PFSK-1 (cell line): ENCODE measurements around the gene ZXDC.

Experiments
- FOXP2 ChIP-seq: optimal IDR thresholded peaks from 2 replicates; pipeline ENCODE3; 2011; ENCODE audit warnings: borderline replicate concordance, control low read depth, inconsistent platforms; ENCODE audit not compliant: insufficient read depth; ENCODE audit errors: extremely low read length, extremely low read depth
- POLR2AphosphoS5 ChIP-seq: IDR thresholded peaks from 2 replicates; pipeline ENCODE4 v1.6.1; 2012; ENCODE audit warnings: low read depth, mild to moderate bottlenecking, control low read depth, low read length, moderate library complexity
- SIN3A ChIP-seq: IDR thresholded peaks from 2 replicates; pipeline ENCODE4 v1.6.1; 2012; ENCODE audit warnings: mild to moderate bottlenecking, low read length, moderate library complexity, borderline replicate concordance; ENCODE audit not compliant: insufficient read depth
- TAF1 ChIP-seq: IDR thresholded peaks from 2 replicates; pipeline ENCODE4 v1.6.1; 2012; ENCODE audit warnings: low read length, control low read depth, borderline replicate concordance; ENCODE audit not compliant: insufficient read depth
- TF ChIP-seq, protein P1 (sequence below), 2 experiments: IDR thresholded peaks; 2 replicates each; pipeline versions ENCODE4 v1.6.1 to v1.8.0; 2011 to 2012; ENCODE audit warnings: low read depth in 2 of 2, low read length in 2 of 2, control low read depth in 1 of 2, inconsistent platforms in 1 of 2, mild to moderate bottlenecking in 1 of 2, moderate library complexity in 1 of 2; ENCODE audit not compliant: insufficient read depth in 1 of 2

Gene ZXDC

GRCh38 chr3:126415661-126416591, 59.8 kb downstream of the ZXDC start:
- TF ChIP-seq, protein P1, sequence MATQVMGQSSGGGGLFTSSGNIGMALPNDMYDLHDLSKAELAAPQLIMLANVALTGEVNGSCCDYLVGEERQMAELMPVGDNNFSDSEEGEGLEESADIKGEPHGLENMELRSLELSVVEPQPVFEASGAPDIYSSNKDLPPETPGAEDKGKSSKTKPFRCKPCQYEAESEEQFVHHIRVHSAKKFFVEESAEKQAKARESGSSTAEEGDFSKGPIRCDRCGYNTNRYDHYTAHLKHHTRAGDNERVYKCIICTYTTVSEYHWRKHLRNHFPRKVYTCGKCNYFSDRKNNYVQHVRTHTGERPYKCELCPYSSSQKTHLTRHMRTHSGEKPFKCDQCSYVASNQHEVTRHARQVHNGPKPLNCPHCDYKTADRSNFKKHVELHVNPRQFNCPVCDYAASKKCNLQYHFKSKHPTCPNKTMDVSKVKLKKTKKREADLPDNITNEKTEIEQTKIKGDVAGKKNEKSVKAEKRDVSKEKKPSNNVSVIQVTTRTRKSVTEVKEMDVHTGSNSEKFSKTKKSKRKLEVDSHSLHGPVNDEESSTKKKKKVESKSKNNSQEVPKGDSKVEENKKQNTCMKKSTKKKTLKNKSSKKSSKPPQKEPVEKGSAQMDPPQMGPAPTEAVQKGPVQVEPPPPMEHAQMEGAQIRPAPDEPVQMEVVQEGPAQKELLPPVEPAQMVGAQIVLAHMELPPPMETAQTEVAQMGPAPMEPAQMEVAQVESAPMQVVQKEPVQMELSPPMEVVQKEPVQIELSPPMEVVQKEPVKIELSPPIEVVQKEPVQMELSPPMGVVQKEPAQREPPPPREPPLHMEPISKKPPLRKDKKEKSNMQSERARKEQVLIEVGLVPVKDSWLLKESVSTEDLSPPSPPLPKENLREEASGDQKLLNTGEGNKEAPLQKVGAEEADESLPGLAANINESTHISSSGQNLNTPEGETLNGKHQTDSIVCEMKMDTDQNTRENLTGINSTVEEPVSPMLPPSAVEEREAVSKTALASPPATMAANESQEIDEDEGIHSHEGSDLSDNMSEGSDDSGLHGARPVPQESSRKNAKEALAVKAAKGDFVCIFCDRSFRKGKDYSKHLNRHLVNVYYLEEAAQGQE (IDR thresholded peaks at IDR 0.05; ENCODE audit: insufficient read depth in 1 of 2, low read depth in 2 of 2, low read length in 2 of 2) = no peak
- TF ChIP-seq POLR2AphosphoS5 = no peak

GRCh38 chr3:126414961-126415660, 60.6 kb downstream of the ZXDC start:
- TF ChIP-seq SIN3A (no peak), FOXP2 (no peak), TAF1 (no peak)
- TF ChIP-seq, protein P1 (IDR thresholded peaks at IDR 0.05; ENCODE audit: insufficient read depth in 1 of 2, low read depth in 2 of 2, low read length in 2 of 2) = no peak

DNA sequence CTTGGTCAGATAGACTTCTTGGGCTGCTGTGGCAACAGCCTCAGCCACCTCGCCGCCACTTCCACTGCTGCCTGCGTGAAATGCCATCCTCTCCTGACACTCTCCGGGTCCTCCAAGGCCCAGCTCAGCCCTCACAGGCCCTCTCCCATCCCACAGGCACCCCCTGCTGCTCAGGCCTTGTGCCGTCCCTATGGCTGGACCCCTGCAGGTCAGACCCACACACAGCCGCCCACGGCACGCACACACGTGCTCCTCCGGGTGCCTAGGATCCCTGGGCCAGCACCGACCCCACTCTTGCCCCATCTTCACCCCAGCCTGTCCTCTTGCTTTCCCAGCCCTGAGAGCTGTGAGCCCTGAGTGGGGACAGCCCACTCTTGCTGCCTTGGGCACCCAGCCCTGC, 61.3 kb downstream of the ZXDC start:
- TF ChIP-seq TAF1 = no peak

DNA sequence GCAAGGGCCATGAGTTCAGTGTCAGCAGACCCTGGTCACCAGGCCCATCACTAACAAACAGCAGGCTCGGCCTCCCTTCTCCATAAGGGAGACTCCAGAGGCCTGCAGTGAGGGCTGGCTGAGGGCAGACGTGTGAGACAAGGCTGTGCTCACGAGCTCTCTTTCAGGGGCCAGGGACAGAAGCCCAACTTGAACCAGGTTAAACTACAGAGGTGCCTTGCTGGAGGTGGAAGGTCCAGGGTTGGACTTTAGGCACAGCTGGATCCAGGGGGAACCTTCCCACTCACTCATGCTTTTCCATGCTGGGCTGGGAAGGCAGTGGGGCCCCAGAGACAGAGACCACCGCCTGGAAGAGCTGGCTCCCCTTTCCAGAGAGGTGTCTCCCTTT, 62.0 kb downstream of the ZXDC start:
- TF ChIP-seq FOXP2 (no peak), SIN3A (no peak), TAF1 (no peak), POLR2AphosphoS5 (no peak)
- TF ChIP-seq, protein P1 (IDR thresholded peaks at IDR 0.05; ENCODE audit: insufficient read depth in 1 of 2, low read depth in 2 of 2, low read length in 2 of 2) = no peak

DNA sequence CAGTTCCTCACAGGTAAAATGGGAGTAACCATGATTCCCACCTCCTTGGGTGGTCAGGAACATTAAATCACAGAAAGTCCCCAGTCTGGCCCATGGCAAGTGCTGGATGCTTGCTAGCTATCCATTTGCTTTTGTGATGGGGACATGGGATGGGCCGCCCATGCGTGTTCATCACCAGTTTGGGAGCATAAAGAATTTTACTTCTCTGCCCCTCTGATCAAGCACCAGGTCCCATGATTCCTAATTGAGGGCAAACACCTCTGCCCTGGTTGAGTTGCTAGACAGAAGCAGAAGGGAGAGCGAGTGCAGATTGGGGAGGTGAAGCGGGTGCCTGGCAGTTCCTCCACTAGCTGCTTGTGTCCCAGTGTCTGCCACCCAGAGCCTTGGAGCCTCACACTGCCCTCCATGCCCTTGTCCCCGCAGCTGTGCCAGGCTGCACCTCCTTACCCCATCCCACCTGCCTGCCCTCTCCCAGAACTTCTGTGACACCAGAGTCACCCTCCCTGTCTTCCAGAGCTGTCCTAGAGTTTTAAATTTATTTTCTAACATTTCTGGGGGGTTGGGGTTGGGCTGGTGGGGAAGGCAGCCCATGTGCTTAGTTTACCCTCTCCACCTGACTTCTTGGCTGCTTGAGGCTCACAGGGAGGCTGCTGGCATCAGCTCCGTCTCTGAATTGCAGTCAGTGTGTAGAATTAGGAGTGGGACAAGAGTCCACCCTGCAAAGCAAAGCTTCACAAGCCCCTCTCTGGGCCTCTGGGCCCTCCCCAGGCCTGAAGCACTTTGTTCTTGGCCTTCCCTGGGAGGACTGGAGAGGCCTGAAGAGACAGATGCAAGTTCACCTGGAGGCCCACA, 62.6 kb downstream of the ZXDC start:
- TF ChIP-seq SIN3A (no peak), POLR2AphosphoS5 (no peak), TAF1 (no peak), FOXP2 (no peak)
- TF ChIP-seq, protein P1 (IDR thresholded peaks at IDR 0.05; ENCODE audit: insufficient read depth in 1 of 2, low read depth in 2 of 2, low read length in 2 of 2) = no peak
